Cardiac septum (tissue), 1 donor: ENCODE data around the gene TSPAN18. TPM values are rescaled to one million over a fixed set of nuclear protein-coding genes. Genes with fewer than 3 reads are reported as not detected.
A peak's percentile ranks its signal among the peaks of the same experiment; 100 is the strongest.

Experiments
- DNase-seq: peaks from one replicate; pipeline ENCODE4 v3.0.0-alpha.2; 2020; ENCODE audit warnings: low spot score
- intact Hi-C: fragments of 100-400 bp; cut with DNase I; formaldehyde crosslinking; loops from one replicate; pipeline ENCODE4 v1.14.0; 2022
- total RNA-seq: library from RNA; stranded (reverse); fragmentation: NEBNext Ultra II Directional; extraction: Animal tissue kit (Norgen Biotek cat#: 25700); gene quantifications from one replicate; pipeline ENCODE4 v1.2.1, GENCODE V29; 2021
- donor health status: DM: no; HTN: no; CAD: no.

The TSPAN18 gene
- total RNA-seq, 1 donor from 2014 or later, result 153 TPM

- intact Hi-C loops, result no loop called here
Observed at GRCh38 chr11:44889266-44889665, 162.5 kb downstream of the TSPAN18 start.

GRCh38 chr11:44892843-44893242 is 166.1 kb downstream of the TSPAN18 start:
- intact Hi-C loops, result loop anchor here (2.0 to 5.0 kb wide), 3 partner anchors 116 to 271 kb away; partner anchors contain the start of gene TSPAN18
- no peak for DNase-seq

More at GRCh38 chr11:44889266-44889665, 162.5 kb downstream of the TSPAN18 start:
- DNase-seq, result no peak

- intact Hi-C loops, result loop anchor here (2.0 to 5.0 kb wide), 3 partner anchors 116 to 271 kb away; partner anchors contain the start of gene TSPAN18
- no peak for DNase-seq
Observed at GRCh38 chr11:44893308-44893822, 166.6 kb downstream of the TSPAN18 start.

GRCh38 chr11:44893846-44894617 is 167.3 kb downstream of the TSPAN18 start:
- intact Hi-C loops, result loop anchor here (2.0 to 5.0 kb wide), 3 partner anchors 117 to 272 kb away; partner anchors contain the start of gene TSPAN18
- no peak for DNase-seq

- intact Hi-C loops, result no loop called here
- DNase-seq, result no peak
Observed at GRCh38 chr11:44899959-44900358, 173.2 kb downstream of the TSPAN18 start.

GRCh38 chr11:44901120-44901633 is 174.4 kb downstream of the TSPAN18 start:
- intact Hi-C loops, result no loop called here
- no peak for DNase-seq

GRCh38 chr11:44901786-44902185 is 175.0 kb downstream of the TSPAN18 start:
- DNase-seq, result no peak
- intact Hi-C loops, result no loop called here

- DNase-seq, result no peak
- intact Hi-C loops, result no loop called here
Observed at GRCh38 chr11:44903035-44903434, 176.3 kb downstream of the TSPAN18 start.

- no peak for DNase-seq
- intact Hi-C loops, result no loop called here
Observed at GRCh38 chr11:44903518-44903917, 176.8 kb downstream of the TSPAN18 start.

- intact Hi-C loops, result no loop called here
- no peak for DNase-seq
Observed at GRCh38 chr11:44904261-44905020, 177.7 kb downstream of the TSPAN18 start.

- intact Hi-C loops, result no loop called here
Observed at GRCh38 chr11:44905131-44905866, 178.5 kb downstream of the TSPAN18 start.

GRCh38 chr11:44906649-44907048 is 179.9 kb downstream of the TSPAN18 start:
- intact Hi-C loops, result no loop called here
- DNase-seq, result no peak

More at GRCh38 chr11:44905131-44905866, 178.5 kb downstream of the TSPAN18 start:
- DNase-seq, result no peak

GRCh38 chr11:44909557-44909956 is 182.8 kb downstream of the TSPAN18 start:
- intact Hi-C loops, result no loop called here
- DNase-seq, result no peak

- intact Hi-C loops, result loop anchor here (5.0 kb wide), 1 partner anchor 348 kb away; no protein-coding TSS in a partner anchor
- no peak for DNase-seq
Observed at GRCh38 chr11:44910591-44910990, 183.8 kb downstream of the TSPAN18 start.

GRCh38 chr11:44911029-44911814 is 184.5 kb downstream of the TSPAN18 start:
- peak; percentile 84 for DNase-seq
- intact Hi-C loops, result loop anchor here (1.0 to 5.0 kb wide), 3 partner anchors 184 to 349 kb away; no protein-coding TSS in a partner anchor

GRCh38 chr11:44912270-44912987 is 185.7 kb downstream of the TSPAN18 start:
- DNase-seq, result no peak
- intact Hi-C loops, result loop anchor here (5.0 kb wide), 1 partner anchor 350 kb away; no protein-coding TSS in a partner anchor

- no peak for DNase-seq
- intact Hi-C loops, result loop anchor here (5.0 kb wide), 1 partner anchor 351 kb away; no protein-coding TSS in a partner anchor
Observed at GRCh38 chr11:44913502-44913901, 186.7 kb downstream of the TSPAN18 start.

- intact Hi-C loops, result loop anchor here (5.0 kb wide), 1 partner anchor 352 kb away; no protein-coding TSS in a partner anchor
Observed at GRCh38 chr11:44914105-44914504, 187.3 kb downstream of the TSPAN18 start.

More at GRCh38 chr11:44914105-44914504, 187.3 kb downstream of the TSPAN18 start:
- DNase-seq, result no peak
